ENCODE measurements around the gene ATG9A.

- TF ChIP-seq EZH2 (IDR thresholded peaks at IDR 0.05; ENCODE audit: insufficient read depth, low read length) = no peak
- TF ChIP-seq, protein P1, sequence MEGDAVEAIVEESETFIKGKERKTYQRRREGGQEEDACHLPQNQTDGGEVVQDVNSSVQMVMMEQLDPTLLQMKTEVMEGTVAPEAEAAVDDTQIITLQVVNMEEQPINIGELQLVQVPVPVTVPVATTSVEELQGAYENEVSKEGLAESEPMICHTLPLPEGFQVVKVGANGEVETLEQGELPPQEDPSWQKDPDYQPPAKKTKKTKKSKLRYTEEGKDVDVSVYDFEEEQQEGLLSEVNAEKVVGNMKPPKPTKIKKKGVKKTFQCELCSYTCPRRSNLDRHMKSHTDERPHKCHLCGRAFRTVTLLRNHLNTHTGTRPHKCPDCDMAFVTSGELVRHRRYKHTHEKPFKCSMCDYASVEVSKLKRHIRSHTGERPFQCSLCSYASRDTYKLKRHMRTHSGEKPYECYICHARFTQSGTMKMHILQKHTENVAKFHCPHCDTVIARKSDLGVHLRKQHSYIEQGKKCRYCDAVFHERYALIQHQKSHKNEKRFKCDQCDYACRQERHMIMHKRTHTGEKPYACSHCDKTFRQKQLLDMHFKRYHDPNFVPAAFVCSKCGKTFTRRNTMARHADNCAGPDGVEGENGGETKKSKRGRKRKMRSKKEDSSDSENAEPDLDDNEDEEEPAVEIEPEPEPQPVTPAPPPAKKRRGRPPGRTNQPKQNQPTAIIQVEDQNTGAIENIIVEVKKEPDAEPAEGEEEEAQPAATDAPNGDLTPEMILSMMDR (IDR thresholded peaks at IDR 0.05; ENCODE audit: insufficient read depth, low read depth, low read length) = no peak
Observed at GRCh38 chr2:219274361-219274921, 45.0 kb upstream of the ATG9A start.

All from astrocyte (in vitro differentiated cells and primary cell).